GM19372 (cell line): ENCODE data around the gene CPSF2.
"Not testable (repeated sequence)": the region's sequence is repeated elsewhere in the genome, so short reads cannot be mapped to it uniquely, and the experiment has no call there.

Experiments
- ATAC-seq: cut with Tn5 transposase; IDR thresholded peaks from one replicate; pipeline ENCODE4 v1.9.1; 2021; ENCODE audit warnings: mild to moderate bottlenecking, low read depth, moderate library complexity; ENCODE audit not compliant: unreplicated experiment

Gene CPSF2

GRCh38 chr14:92154283-92154942 is 32.6 kb downstream of the CPSF2 start:
- ATAC-seq: no peak

GRCh38 chr14:92160619-92161018 is 38.9 kb downstream of the CPSF2 start:
- no peak for ATAC-seq

- ATAC-seq: no peak
Measured at GRCh38 chr14:92161521-92161920, 39.8 kb downstream of the CPSF2 start.

GRCh38 chr14:92164958-92165357 is 43.2 kb downstream of the CPSF2 start:
- ATAC-seq: no peak

- no peak for ATAC-seq
Measured at GRCh38 chr14:92173668-92174067, 51.9 kb downstream of the CPSF2 start.

- ATAC-seq: no peak
Measured at GRCh38 chr14:92175811-92176210, 54.0 kb downstream of the CPSF2 start.

- ATAC-seq: no peak
Measured at GRCh38 chr14:92176476-92176875, 54.7 kb downstream of the CPSF2 start.

- ATAC-seq: not testable (repeated sequence)
Measured at GRCh38 chr14:92179178-92179577, 57.4 kb downstream of the CPSF2 start.

GRCh38 chr14:92185559-92185958 is 63.8 kb downstream of the CPSF2 start:
- no peak for ATAC-seq

- not testable (repeated sequence) for ATAC-seq
Measured at GRCh38 chr14:92187616-92188015, 65.8 kb downstream of the CPSF2 start.

- no peak for ATAC-seq
Measured at GRCh38 chr14:92190768-92191167, 69.0 kb downstream of the CPSF2 start.

- ATAC-seq: no peak
Measured at GRCh38 chr14:92198804-92199203, 77.0 kb downstream of the CPSF2 start.

GRCh38 chr14:92199763-92200162 is 78.0 kb downstream of the CPSF2 start:
- ATAC-seq: no peak

GRCh38 chr14:92203116-92203515 is 81.3 kb downstream of the CPSF2 start:
- no peak for ATAC-seq

GRCh38 chr14:92204792-92205191 is 83.0 kb downstream of the CPSF2 start:
- no peak for ATAC-seq

GRCh38 chr14:92207012-92207927 is 85.5 kb downstream of the CPSF2 start:
- ATAC-seq: no peak

- ATAC-seq: no peak
Measured at GRCh38 chr14:92207928-92208265, 86.1 kb downstream of the CPSF2 start.

GRCh38 chr14:92209141-92209540 is 87.4 kb downstream of the CPSF2 start:
- ATAC-seq: no peak

GRCh38 chr14:92213125-92213524 is 91.4 kb downstream of the CPSF2 start:
- not testable (repeated sequence) for ATAC-seq

- no peak for ATAC-seq
Measured at GRCh38 chr14:92215579-92215978, 93.8 kb downstream of the CPSF2 start.

- ATAC-seq: no peak
Measured at GRCh38 chr14:92217936-92218335, 96.2 kb downstream of the CPSF2 start.
